GM12878 (cell line): ENCODE results near the gene TBCD. TPM values are rescaled to one million over a fixed set of nuclear protein-coding genes. Genes with fewer than 3 reads are reported as not detected.

Experiments
- ATAC-seq: fragments of 200-7000 bp; cut with Tn5 transposase; 3 replicates; pipeline ENCODE4 v1.9.1; 2020; ENCODE audit warnings: mild to moderate bottlenecking, moderate library complexity
- BruUV-seq: library from RNA; stranded (reverse); fragments of 400-500 nt; replicated peaks from 2 replicates; lab custom pipeline; 2021; lab: Mats Ljungman, UMichigan
- CTCF ChIA-PET: fragments of 300-600 bp; sonication (Branson Sonifier 250); formaldehyde crosslinking; extraction: SDS; loops from one replicate; lab custom pipeline; 2021; ENCODE audit warnings: inconsistent platforms; lab: Yijun Ruan, JAX
- POLR2A ChIA-PET: fragments of 350-600 bp; formaldehyde crosslinking; extraction: SDS; loops from one replicate; lab custom pipeline; 2021; ENCODE audit warnings: inconsistent platforms; lab: Charles Lee
- RAD21 ChIA-PET: fragments of 300-600 bp; sonication (Branson Sonifier 250); formaldehyde crosslinking; loops from one replicate; lab custom pipeline; 2023; ENCODE audit warnings: antibody characterized with exemption; ENCODE audit not compliant: unreplicated experiment; lab: Charles Lee
- SMC1A ChIA-PET: fragments of 300-600 bp; sonication (Branson Sonifier 250); formaldehyde crosslinking; loops from one replicate; lab custom pipeline; 2023; ENCODE audit not compliant: unreplicated experiment, uncharacterized antibody; lab: Charles Lee
- DNase-seq: peaks from one replicate; pipeline ENCODE4 v3.0.0-alpha.2; 2011; ENCODE audit warnings: low read depth, low spot score
- FAIRE-seq: peaks from 3 replicates; lab custom pipeline; 2011; peaks lifted over from hg19 to GRCh38; lab: Jason Lieb, UNC
- H2AFZ ChIP-seq: 2 replicates; pipeline ENCODE4 v1.6.0; 2011; ENCODE audit warnings: low read depth, low read length, control low read depth; ENCODE audit not compliant: control insufficient read depth
- H3K27ac ChIP-seq: 2 replicates; pipeline ENCODE4 v1.5.1; 2011; ENCODE audit warnings: control low read depth; ENCODE audit not compliant: control insufficient read depth, insufficient read depth
- H3K27me3 ChIP-seq, 2 experiments: replicated peaks in 1 of 2; 2 replicates each; pipeline versions ENCODE4 v1.6.0 to v1.6.1; 2011; ENCODE audit warnings: low read length in 1 of 2; ENCODE audit not compliant: control insufficient read depth in 2 of 2, insufficient read depth in 2 of 2
- H3K36me3 ChIP-seq, 2 experiments: 2 replicates each; pipeline ENCODE4 v1.5.1; 2011; ENCODE audit warnings: low read length in 1 of 2; ENCODE audit not compliant: control insufficient read depth in 2 of 2, insufficient read depth in 2 of 2
- H3K4me1 ChIP-seq: 2 replicates; pipeline ENCODE4 v1.6.1; 2011; ENCODE audit warnings: mild to moderate bottlenecking, low read length, moderate library complexity, mixed read lengths; ENCODE audit not compliant: control insufficient read depth, insufficient read depth
- H3K4me2 ChIP-seq: 2 replicates; pipeline ENCODE4 v1.6.0; 2011; ENCODE audit warnings: control low read depth; ENCODE audit not compliant: control insufficient read depth, insufficient read depth
- H3K4me3 ChIP-seq: fragments of 200-600 bp; sonication (generic); 2 replicates; pipeline ENCODE4 v1.5.1; 2016
- H3K79me2 ChIP-seq: 2 replicates; pipeline ENCODE4 v1.6.0; 2011; ENCODE audit warnings: low read length; ENCODE audit not compliant: control insufficient read depth, insufficient read depth
- H3K9ac ChIP-seq: 2 replicates; pipeline ENCODE4 v1.8.0; 2011; ENCODE audit warnings: low read length, control low read depth, mixed read lengths; ENCODE audit not compliant: control insufficient read depth, insufficient read depth
- H3K9me3 ChIP-seq: replicated peaks from 3 replicates; pipeline ENCODE4 v1.5.1; 2011; ENCODE audit warnings: mild to moderate bottlenecking, low read length; ENCODE audit not compliant: control insufficient read depth, insufficient read depth
- H4K20me1 ChIP-seq: 2 replicates; pipeline ENCODE4 v1.6.0; 2011; ENCODE audit not compliant: control insufficient read depth, insufficient read depth
- EED ChIP-seq: sonication (generic); IDR thresholded peaks from 2 replicates; pipeline ENCODE4 v1.6.1; 2016; ENCODE audit warnings: antibody characterized with exemption, low read depth
- EGR1 ChIP-seq, 2 experiments: IDR thresholded peaks; 1 replicate in 1 of 2; 2 replicates in 1 of 2; pipeline ENCODE4 v1.6.1; 2011 to 2012; ENCODE audit warnings: low read depth in 2 of 2, low read length in 2 of 2, borderline replicate concordance in 1 of 2, mild to moderate bottlenecking in 1 of 2, moderate library complexity in 1 of 2
- FOXM1 ChIP-seq: IDR thresholded peaks from 2 replicates; pipeline ENCODE4 v1.6.1; 2012; ENCODE audit warnings: low read depth, mild to moderate bottlenecking, inconsistent platforms, low read length, moderate library complexity
- HDAC6 ChIP-seq: fragments of 200-600 bp; sonication (generic); IDR thresholded peaks from one replicate; pipeline ENCODE4 v1.8.0; 2017; ENCODE audit warnings: antibody characterized with exemption; ENCODE audit not compliant: unreplicated experiment
- IKZF2 ChIP-seq, 2 experiments: fragments of 450-650 bp; IDR thresholded peaks; 2 replicates each; pipeline ENCODE4 v1.6.1; 2017; ENCODE audit warnings: mild to moderate bottlenecking in 2 of 2, moderate library complexity in 2 of 2
- SIN3A ChIP-seq: IDR thresholded peaks from 2 replicates; pipeline ENCODE4 v1.6.1; 2012; ENCODE audit warnings: low read depth, low read length, improper control_type of control experiment
- SUPT20H ChIP-seq: IDR thresholded peaks from 2 replicates; pipeline ENCODE4 v1.6.1; 2011; ENCODE audit warnings: low read depth, mild to moderate bottlenecking, low read length, moderate library complexity, borderline replicate concordance; ENCODE audit not compliant: control insufficient read depth
- WGBS: methylation state at CpG from one replicate; pipeline ENCODE4 v1.1.6; 2016; ENCODE audit warnings: low lambda C conversion rate; ENCODE audit not compliant: insufficient replicate concordance, insufficient coverage; ENCODE audit errors: missing lambda C conversion rate; 5-methylcytosine and 5-hydroxymethylcytosine counted together
- in situ Hi-C: fragments of 300-500 bp; cut with MboI; formaldehyde crosslinking; loops from 9 replicates; pipeline ENCODE4 v1.14.3; 2018; ENCODE audit warnings: mixed read lengths
- intact Hi-C: fragments of 100-400 bp; cut with micrococcal nuclease; formaldehyde crosslinking; loops from one replicate; pipeline ENCODE4 v1.14.2; 2022; ENCODE audit not compliant: unreplicated experiment
- polyA plus RNA-seq, 11 experiments: library from polyadenylated mRNA; depleted of rRNA in 4 of 11; unstranded in 6 of 11; stranded (reverse) in 5 of 11; fragments of >200 nt; fragmentation: Nextera tagmentation in 4 of 11; fragmentation: Illumina TruSeq in 1 of 11; extraction: Ambion mirVana in 4 of 11; extraction: Trizol in 1 of 11; gene quantifications; 1 replicate in 1 of 11; 2 replicates in 10 of 11; pipeline versions ENCODE4 v1.2.1 to v1.2.3, GENCODE V29; 2011 to 2016; ENCODE audit warnings: inconsistent platforms in 2 of 11, missing spikeins in 2 of 11, low read depth in 1 of 11
- total RNA-seq, 4 experiments: library from RNA; depleted of rRNA in 3 of 4; stranded (reverse); fragments of >200 nt in 3 of 4; fragmentation: Illumina TruSeq in 1 of 4; extraction: Trizol in 1 of 4; gene quantifications; 2 replicates each; pipeline versions ENCODE4 v1.2.1 to v1.2.3, GENCODE V29; 2013 to 2021

Gene TBCD
- total and polyA plus RNA-seq, 10 of the 15 experiments (the other 5 are each of a cell fraction or from before 2014, with no cell fraction given), result 10.3 to 114 (median 52.4) TPM

DNA sequence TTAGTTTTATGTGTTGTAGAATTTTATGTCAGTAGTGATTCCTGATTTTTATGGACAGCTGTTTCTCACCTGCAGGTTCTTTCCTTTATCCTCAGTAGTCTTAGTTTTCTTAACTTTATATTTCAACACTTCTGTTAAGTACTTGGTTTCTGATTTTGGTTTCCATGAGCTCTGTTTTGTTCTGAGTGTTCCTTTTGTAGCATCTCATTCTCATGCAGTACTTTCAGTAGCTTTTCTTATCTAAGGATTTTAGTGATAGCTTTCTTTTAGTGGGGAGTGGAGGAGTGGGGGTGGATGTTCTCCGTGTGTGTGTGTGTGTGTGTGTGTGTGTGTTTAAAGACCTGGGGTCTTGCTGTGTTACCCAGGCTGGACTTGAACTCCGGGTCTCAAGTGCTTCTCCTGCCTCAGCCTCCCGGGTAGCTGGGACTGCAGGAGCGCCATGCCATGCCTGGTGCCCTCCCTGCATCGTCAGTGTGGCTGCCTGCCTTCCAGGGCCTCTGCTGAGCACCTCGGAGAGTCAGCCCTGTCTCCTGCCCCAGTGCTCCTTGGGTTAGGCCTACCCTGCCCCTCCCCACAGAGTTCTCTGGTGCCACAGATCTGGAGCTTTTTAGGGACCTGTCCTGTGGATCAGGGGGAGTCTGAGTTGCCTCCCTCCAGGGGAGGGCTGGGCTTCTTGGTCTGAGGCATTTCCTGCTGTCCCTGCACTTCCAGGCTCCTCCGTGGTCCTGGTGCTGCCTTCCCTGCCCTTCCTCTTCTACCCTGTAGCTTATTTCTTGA is 92.2 kb downstream of the TBCD start:
- in situ Hi-C loops (no loop called here), intact Hi-C loops (no loop called here)
- 68% methylated on average over 7 of the region's 7 CpGs for WGBS
- ChIA-PET CTCF (interaction anchor here (0.6 to 1.4 kb wide), 4 partner anchors 14 to 125 kb away, joined by 4 to 5 read pairs (median 4); no protein-coding TSS in a partner anchor), RAD21 (interaction anchor here (3.0 to 3.1 kb wide), 2 partner anchors 20 to 63 kb away, joined by 12 to 13 read pairs; no protein-coding TSS in a partner anchor), SMC1A (interaction anchor here (1.0 to 2.0 kb wide), 6 partner anchors 9 to 63 kb away, joined by 3 to 7 read pairs (median 5); no protein-coding TSS in a partner anchor), POLR2A (no interaction called here)
- Histone ChIP-seq H2AFZ (no peak overlapping the region), H3K27ac (no peak overlapping the region), H3K4me3 (no peak overlapping the region), H3K27me3 (no peaks in the 10 kb centered on the region), H3K4me2 (peak overlapping the region; percentile 35), H3K36me3 (peaks cover 0 to 2% of the 10 kb centered on the region in 2 experiments; a peak in 2 of 4 replicates), H3K9ac (no peak overlapping the region), H4K20me1 (no peaks in the 10 kb centered on the region), H3K4me1 (peaks cover 6% of the 10 kb centered on the region), H3K79me2 (no peaks in the 10 kb centered on the region), H3K9me3 (no peaks in the 10 kb centered on the region)
- TF ChIP-seq FOXM1, result no peak
- no peak for TF ChIP-seq EED
- no peak for TF ChIP-seq SUPT20H
- no peak for TF ChIP-seq SIN3A
- TF ChIP-seq IKZF2 (IDR thresholded peaks at IDR 0.05), result no peak
- no peak for TF ChIP-seq EGR1 (IDR thresholded peaks at IDR 0.05; ENCODE audit: borderline replicate concordance in 1 of 2, low read depth in 2 of 2, low read length in 2 of 2)
- no peak for TF ChIP-seq HDAC6
- no peak; the same call in 2 of the 3 replicates for ATAC-seq
- FAIRE-seq, result no peak
- no TSS peak for BruUV-seq
- DNase-seq, result no peak
